ENCODE results near the gene TCF25.

GRCh38 chr16:89936508-89936907 is 63.1 kb downstream of the TCF25 start:
- TF ChIP-seq CTCF (IDR thresholded peaks at IDR 0.05) (no peak), POLR2A (IDR thresholded peaks at IDR 0.05) (no peak), EP300 (IDR thresholded peaks at IDR 0.05) (no peak), POLR2AphosphoS5 (IDR thresholded peaks at IDR 0.05) (no peak)
